Hepatocyte (in vitro differentiated cells): ENCODE results near the gene TEX55.

Experiments used
- EZH2 ChIP-seq: fragments of 200-600 bp; sonication (generic); IDR thresholded peaks from 2 replicates; pipeline ENCODE4 v1.6.1; 2016; ENCODE audit warnings: antibody characterized with exemption, mild to moderate bottlenecking, borderline replicate concordance
- EZH2phosphoT487 ChIP-seq: fragments of 200-600 bp; sonication (generic); IDR thresholded peaks from one replicate; pipeline ENCODE4 v1.6.1; 2018; ENCODE audit warnings: antibody characterized with exemption, mild to moderate bottlenecking, low read depth, moderate library complexity; ENCODE audit not compliant: unreplicated experiment, severe bottlenecking
- TF ChIP-seq, protein P1 (sequence below): fragments of 200-600 bp; sonication (generic); IDR thresholded peaks from 2 replicates; pipeline ENCODE4 v1.5.1; 2016; ENCODE audit warnings: antibody characterized with exemption, mild to moderate bottlenecking; ENCODE audit not compliant: poor library complexity

DNA sequence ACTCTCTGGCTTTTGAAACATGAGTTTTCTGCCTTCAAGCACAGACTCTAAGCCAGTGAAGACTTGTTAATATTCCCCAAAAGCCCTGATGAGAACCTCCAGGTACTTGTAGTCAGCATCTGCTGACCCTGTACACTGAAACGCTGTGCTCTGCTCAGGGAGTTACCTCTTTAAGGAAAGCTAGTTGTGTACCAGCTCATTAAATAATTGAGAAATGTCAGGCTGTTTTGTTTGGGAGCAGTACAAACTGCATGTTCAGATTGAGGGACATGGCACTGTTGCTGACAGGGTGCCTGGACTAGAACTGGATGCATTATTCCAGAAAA lies 49.1 kb downstream of the TEX55 start:
- TF ChIP-seq, protein P1, sequence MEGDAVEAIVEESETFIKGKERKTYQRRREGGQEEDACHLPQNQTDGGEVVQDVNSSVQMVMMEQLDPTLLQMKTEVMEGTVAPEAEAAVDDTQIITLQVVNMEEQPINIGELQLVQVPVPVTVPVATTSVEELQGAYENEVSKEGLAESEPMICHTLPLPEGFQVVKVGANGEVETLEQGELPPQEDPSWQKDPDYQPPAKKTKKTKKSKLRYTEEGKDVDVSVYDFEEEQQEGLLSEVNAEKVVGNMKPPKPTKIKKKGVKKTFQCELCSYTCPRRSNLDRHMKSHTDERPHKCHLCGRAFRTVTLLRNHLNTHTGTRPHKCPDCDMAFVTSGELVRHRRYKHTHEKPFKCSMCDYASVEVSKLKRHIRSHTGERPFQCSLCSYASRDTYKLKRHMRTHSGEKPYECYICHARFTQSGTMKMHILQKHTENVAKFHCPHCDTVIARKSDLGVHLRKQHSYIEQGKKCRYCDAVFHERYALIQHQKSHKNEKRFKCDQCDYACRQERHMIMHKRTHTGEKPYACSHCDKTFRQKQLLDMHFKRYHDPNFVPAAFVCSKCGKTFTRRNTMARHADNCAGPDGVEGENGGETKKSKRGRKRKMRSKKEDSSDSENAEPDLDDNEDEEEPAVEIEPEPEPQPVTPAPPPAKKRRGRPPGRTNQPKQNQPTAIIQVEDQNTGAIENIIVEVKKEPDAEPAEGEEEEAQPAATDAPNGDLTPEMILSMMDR = no peak
- TF ChIP-seq EZH2 (no peak), EZH2phosphoT487 (no peak)
